Stimulated activated CD4-positive, alpha-beta T cell treated with anti-CD3 and anti-CD28 coated beads, Interleukin-4, amount 100 ng/mL, for 4 hours (primary cell): ENCODE results near the gene GUCA2B.

ENCODE experiments used
- DNase-seq, 2 experiments: peaks; one replicate each; pipeline ENCODE4 v3.0.0-alpha.2; 2020

GUCA2B gene

GRCh38 chr1:42191319-42191718, 38.1 kb downstream of the GUCA2B start:
- DNase-seq, result no peak

- DNase-seq, result no peak
Observed at GRCh38 chr1:42192106-42192505, 38.9 kb downstream of the GUCA2B start.

GRCh38 chr1:42195841-42196240, 42.6 kb downstream of the GUCA2B start:
- no peak for DNase-seq

GRCh38 chr1:42198251-42198650, 45.0 kb downstream of the GUCA2B start:
- no peak for DNase-seq

- DNase-seq, result no peak
Observed at GRCh38 chr1:42201986-42202385, 48.8 kb downstream of the GUCA2B start.
